Measurements from ENCODE around the gene HNF4A. TPM values are rescaled to one million over a fixed set of nuclear protein-coding genes. Genes with fewer than 3 reads are reported as not detected.

HNF4A gene
- total and polyA plus RNA-seq, 2 of the 13 experiments (the other 11 are each of a cell fraction or from before 2014, with no cell fraction given): 80.9 to 169 TPM

DNA sequence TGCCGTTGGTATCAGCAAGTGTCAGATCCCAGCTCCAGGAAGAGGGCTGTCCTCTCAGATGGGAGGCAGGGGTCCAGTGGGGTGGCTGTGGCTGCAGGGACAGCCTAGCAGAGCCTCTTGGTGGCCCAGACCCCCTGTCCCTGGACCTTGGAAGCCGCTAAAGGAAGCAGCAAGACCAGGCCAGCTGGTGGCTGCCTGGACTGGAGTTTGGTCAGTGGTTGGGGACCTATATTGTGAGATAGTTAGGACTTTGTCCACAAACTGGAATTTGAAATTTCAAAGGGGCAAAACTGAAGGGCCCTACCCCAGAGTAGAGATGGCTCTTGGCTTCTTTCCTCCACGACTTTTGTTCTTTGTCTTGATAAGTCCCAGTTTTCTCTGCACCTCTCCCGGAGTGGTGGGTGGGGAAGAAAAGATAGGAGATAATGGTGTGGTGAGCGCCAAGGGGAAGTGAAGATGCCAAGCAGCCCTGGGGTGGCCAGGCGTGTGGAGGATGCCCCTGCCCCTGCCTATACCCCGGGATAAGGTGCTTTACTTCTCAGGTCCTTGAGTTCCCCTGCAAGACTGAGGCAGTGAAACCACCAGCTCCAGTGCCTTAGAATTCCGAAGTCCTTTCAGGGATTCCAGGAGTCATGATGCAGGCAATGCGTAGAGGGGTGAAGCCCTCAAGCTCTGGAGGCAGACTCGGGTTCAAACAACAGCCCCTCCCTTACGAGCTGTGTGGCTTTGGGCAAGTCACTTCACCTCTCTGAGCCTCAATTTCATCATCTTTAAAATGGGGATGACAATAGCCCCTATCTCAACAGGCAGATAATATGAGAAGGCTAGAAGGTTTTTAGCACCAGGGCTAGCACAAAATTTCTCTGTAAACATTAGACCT is 40.2 kb downstream of the HNF4A start (continued):
- TF ChIP-seq, protein P1, sequence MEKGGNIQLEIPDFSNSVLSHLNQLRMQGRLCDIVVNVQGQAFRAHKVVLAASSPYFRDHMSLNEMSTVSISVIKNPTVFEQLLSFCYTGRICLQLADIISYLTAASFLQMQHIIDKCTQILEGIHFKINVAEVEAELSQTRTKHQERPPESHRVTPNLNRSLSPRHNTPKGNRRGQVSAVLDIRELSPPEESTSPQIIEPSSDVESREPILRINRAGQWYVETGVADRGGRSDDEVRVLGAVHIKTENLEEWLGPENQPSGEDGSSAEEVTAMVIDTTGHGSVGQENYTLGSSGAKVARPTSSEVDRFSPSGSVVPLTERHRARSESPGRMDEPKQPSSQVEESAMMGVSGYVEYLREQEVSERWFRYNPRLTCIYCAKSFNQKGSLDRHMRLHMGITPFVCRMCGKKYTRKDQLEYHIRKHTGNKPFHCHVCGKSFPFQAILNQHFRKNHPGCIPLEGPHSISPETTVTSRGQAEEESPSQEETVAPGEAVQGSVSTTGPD (CRISPR knock-in tag; IDR thresholded peaks at IDR 0.05): 0 out of 2 replicates have a peak, but pooled peaks have one; percentile 64
- TF ChIP-seq ZFP36L2 (CRISPR knock-in tag; IDR thresholded peaks at IDR 0.05) (0 out of 2 replicates have a peak, but pooled peaks have one; percentile 9), SPEN (CRISPR knock-in tag; IDR thresholded peaks at IDR 0.05; ENCODE audit: low read depth) (0 out of 2 replicates have a peak, but pooled peaks have one; percentile 3), ZNF83 (CRISPR knock-in tag; IDR thresholded peaks at IDR 0.05; ENCODE audit: borderline replicate concordance) (peak; percentile 48; the same call in 1 of the 2 replicates), ZKSCAN1 (IDR thresholded peaks at IDR 0.05; ENCODE audit: low read length) (0 out of 2 replicates have a peak, but pooled peaks have one; percentile 1), ZNF44 (CRISPR knock-in tag; IDR thresholded peaks at IDR 0.05) (peak; percentile 16), SAFB2 (CRISPR knock-in tag; IDR thresholded peaks at IDR 0.05; ENCODE audit: borderline replicate concordance, low read depth) (0 out of 2 replicates have a peak, but pooled peaks have one; percentile 3), KMT2A (CRISPR knock-in tag; IDR thresholded peaks at IDR 0.05) (peak; percentile 16; the same call in 1 of the 2 replicates), NFYC (CRISPR knock-in tag; IDR thresholded peaks at IDR 0.05) (0 out of 2 replicates have a peak, but pooled peaks have one; percentile 8), AGO2 (optimal IDR thresholded peaks at IDR 0.05; ENCODE audit: low read depth, low read length) (peak; percentile 47), POLR2G (IDR thresholded peaks at IDR 0.05; ENCODE audit: low read depth, low read length) (peak; percentile 65; the same call in 1 of the 2 replicates), ZNF570 (CRISPR knock-in tag; IDR thresholded peaks at IDR 0.05; ENCODE audit: borderline replicate concordance) (no peak), FOSL2 (CRISPR knock-in tag; IDR thresholded peaks at IDR 0.05) (no peak), ZNF207 (IDR thresholded peaks at IDR 0.05; ENCODE audit: borderline replicate concordance) (no peak)
- TF ChIP-seq, protein P2, sequence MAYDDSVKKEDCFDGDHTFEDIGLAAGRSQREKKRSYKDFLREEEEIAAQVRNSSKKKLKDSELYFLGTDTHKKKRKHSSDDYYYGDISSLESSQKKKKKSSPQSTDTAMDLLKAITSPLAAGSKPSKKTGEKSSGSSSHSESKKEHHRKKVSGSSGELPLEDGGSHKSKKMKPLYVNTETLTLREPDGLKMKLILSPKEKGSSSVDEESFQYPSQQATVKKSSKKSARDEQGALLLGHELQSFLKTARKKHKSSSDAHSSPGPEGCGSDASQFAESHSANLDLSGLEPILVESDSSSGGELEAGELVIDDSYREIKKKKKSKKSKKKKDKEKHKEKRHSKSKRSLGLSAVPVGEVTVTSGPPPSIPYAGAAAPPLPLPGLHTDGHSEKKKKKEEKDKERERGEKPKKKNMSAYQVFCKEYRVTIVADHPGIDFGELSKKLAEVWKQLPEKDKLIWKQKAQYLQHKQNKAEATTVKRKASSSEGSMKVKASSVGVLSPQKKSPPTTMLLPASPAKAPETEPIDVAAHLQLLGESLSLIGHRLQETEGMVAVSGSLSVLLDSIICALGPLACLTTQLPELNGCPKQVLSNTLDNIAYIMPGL (CRISPR knock-in tag; IDR thresholded peaks at IDR 0.05; ENCODE audit: borderline replicate concordance in 1 of 2, low read depth in 1 of 2): 0 out of 4 replicates have a peak, but pooled peaks of 1 of the 2 experiments have one; percentile 25
- TF ChIP-seq, protein P3, sequence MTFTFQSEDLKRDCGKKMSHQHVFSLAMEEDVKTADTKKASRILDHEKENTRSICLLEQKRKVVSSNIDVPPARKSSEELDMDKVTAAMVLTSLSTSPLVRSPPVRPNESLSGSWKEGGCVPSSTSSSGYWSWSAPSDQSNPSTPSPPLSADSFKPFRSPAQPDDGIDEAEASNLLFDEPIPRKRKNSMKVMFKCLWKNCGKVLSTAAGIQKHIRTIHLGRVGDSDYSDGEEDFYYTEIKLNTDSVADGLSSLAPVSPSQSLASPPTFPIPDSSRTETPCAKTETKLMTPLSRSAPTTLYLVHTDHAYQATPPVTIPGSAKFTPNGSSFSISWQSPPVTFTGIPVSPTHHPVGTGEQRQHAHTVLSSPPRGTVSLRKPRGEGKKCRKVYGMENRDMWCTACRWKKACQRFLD (CRISPR knock-in tag; IDR thresholded peaks at IDR 0.05; ENCODE audit: borderline replicate concordance): 0 out of 2 replicates have a peak, but pooled peaks have one; percentile 24
- TF ChIP-seq, protein P4, sequence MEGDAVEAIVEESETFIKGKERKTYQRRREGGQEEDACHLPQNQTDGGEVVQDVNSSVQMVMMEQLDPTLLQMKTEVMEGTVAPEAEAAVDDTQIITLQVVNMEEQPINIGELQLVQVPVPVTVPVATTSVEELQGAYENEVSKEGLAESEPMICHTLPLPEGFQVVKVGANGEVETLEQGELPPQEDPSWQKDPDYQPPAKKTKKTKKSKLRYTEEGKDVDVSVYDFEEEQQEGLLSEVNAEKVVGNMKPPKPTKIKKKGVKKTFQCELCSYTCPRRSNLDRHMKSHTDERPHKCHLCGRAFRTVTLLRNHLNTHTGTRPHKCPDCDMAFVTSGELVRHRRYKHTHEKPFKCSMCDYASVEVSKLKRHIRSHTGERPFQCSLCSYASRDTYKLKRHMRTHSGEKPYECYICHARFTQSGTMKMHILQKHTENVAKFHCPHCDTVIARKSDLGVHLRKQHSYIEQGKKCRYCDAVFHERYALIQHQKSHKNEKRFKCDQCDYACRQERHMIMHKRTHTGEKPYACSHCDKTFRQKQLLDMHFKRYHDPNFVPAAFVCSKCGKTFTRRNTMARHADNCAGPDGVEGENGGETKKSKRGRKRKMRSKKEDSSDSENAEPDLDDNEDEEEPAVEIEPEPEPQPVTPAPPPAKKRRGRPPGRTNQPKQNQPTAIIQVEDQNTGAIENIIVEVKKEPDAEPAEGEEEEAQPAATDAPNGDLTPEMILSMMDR (CRISPR knock-in tag; IDR thresholded peaks at IDR 0.05): peak; percentile 28; the same call in 1 of the 2 replicates
- TF ChIP-seq, protein P5, sequence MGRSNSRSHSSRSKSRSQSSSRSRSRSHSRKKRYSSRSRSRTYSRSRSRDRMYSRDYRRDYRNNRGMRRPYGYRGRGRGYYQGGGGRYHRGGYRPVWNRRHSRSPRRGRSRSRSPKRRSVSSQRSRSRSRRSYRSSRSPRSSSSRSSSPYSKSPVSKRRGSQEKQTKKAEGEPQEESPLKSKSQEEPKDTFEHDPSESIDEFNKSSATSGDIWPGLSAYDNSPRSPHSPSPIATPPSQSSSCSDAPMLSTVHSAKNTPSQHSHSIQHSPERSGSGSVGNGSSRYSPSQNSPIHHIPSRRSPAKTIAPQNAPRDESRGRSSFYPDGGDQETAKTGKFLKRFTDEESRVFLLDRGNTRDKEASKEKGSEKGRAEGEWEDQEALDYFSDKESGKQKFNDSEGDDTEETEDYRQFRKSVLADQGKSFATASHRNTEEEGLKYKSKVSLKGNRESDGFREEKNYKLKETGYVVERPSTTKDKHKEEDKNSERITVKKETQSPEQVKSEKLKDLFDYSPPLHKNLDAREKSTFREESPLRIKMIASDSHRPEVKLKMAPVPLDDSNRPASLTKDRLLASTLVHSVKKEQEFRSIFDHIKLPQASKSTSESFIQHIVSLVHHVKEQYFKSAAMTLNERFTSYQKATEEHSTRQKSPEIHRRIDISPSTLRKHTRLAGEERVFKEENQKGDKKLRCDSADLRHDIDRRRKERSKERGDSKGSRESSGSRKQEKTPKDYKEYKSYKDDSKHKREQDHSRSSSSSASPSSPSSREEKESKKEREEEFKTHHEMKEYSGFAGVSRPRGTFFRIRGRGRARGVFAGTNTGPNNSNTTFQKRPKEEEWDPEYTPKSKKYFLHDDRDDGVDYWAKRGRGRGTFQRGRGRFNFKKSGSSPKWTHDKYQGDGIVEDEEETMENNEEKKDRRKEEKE (IDR thresholded peaks at IDR 0.05): no peak
